H1 (cell line): Measurements from ENCODE around the gene LMAN1L. TPM values are rescaled to one million over a fixed set of nuclear protein-coding genes. Genes with fewer than 3 reads are reported as not detected.

Source experiments
- CTCF ChIA-PET: fragments of 300-600 bp; sonication (Branson Sonifier 250); formaldehyde crosslinking; loops from one replicate; lab custom pipeline; 2021; ENCODE audit not compliant: partially characterized antibody; lab: Charles Lee
- POLR2A ChIA-PET: fragments of 300-600 bp; sonication (Branson Sonifier 250); formaldehyde crosslinking; loops from one replicate; lab custom pipeline; 2021; ENCODE audit warnings: inconsistent platforms; ENCODE audit not compliant: partially characterized antibody; lab: Charles Lee
- DNase-seq, 2 experiments: peaks; one replicate each; pipeline versions ENCODE4 v3.0.0 to v3.0.0-alpha.2; 2010 to 2022; ENCODE audit warnings: low spot score in 2 of 2, low read depth in 1 of 2, mixed read lengths in 1 of 2
- FAIRE-seq: peaks from 2 replicates; lab custom pipeline; 2011; peaks lifted over from hg19 to GRCh38; lab: Jason Lieb, UNC
- H2AFZ ChIP-seq: 2 replicates; pipeline ENCODE4 v1.8.1; 2012; ENCODE audit warnings: low read length, inconsistent platforms
- H2AK5ac ChIP-seq: 2 replicates; pipeline ENCODE4 v1.6.1; 2013; ENCODE audit warnings: low read depth, low read length
- H2BK120ac ChIP-seq: replicated peaks from 2 replicates; pipeline ENCODE3; 2013; ENCODE audit warnings: low read depth, low read length, inconsistent platforms
- H2BK12ac ChIP-seq: 2 replicates; pipeline ENCODE4 v1.6.1; 2013; ENCODE audit warnings: low read depth, low read length
- H2BK15ac ChIP-seq: 2 replicates; pipeline ENCODE4 v1.6.1; 2013; ENCODE audit warnings: low read length
- H2BK20ac ChIP-seq: 2 replicates; pipeline ENCODE4 v1.6.1; 2013; ENCODE audit warnings: low read length
- H2BK5ac ChIP-seq: 2 replicates; pipeline ENCODE4 v1.6.1; 2013; ENCODE audit warnings: low read depth, low read length
- H3K14ac ChIP-seq: 2 replicates; pipeline ENCODE4 v1.6.1; 2013; ENCODE audit warnings: inconsistent platforms; ENCODE audit not compliant: insufficient read length
- H3K18ac ChIP-seq: 2 replicates; pipeline ENCODE4 v1.6.1; 2013; ENCODE audit warnings: low read length; ENCODE audit errors: extremely low read depth
- H3K23ac ChIP-seq: 2 replicates; pipeline ENCODE4 v1.6.1; 2013; ENCODE audit warnings: inconsistent platforms; ENCODE audit not compliant: insufficient read length
- H3K23me2 ChIP-seq: 2 replicates; pipeline ENCODE4 v1.6.1; 2013; ENCODE audit warnings: low read depth, low read length
- H3K27ac ChIP-seq: 2 replicates; pipeline ENCODE4 v1.6.1; 2011; ENCODE audit warnings: low read depth, low read length, inconsistent platforms
- H3K27me3 ChIP-seq, 4 experiments: replicated peaks in 1 of 4; 1 replicate in 1 of 4; 2 replicates in 3 of 4; pipeline versions ENCODE4 v1.6.1 to v1.8.1; 2011 to 2013; ENCODE audit warnings: low read length in 3 of 4, mild to moderate bottlenecking in 3 of 4, inconsistent platforms in 2 of 4, mixed read lengths in 2 of 4, moderate library complexity in 1 of 4; ENCODE audit not compliant: control insufficient read depth in 3 of 4, insufficient read depth in 3 of 4; ENCODE audit errors: extremely low read depth in 1 of 4
- H3K36me3 ChIP-seq, 4 experiments: 2 replicates each; pipeline versions ENCODE4 v1.6.1 to v1.8.1; 2011 to 2013; ENCODE audit warnings: mild to moderate bottlenecking in 4 of 4, low read length in 3 of 4, moderate library complexity in 2 of 4, control low read depth in 1 of 4, inconsistent platforms in 1 of 4; ENCODE audit not compliant: insufficient read depth in 4 of 4, control insufficient read depth in 2 of 4
- H3K4ac ChIP-seq: replicated peaks from 2 replicates; pipeline ENCODE3; 2013; ENCODE audit warnings: low read length, low read depth, mixed read lengths, inconsistent platforms; ENCODE audit not compliant: insufficient read length
- H3K4me1 ChIP-seq, 4 experiments: replicated peaks in 1 of 4; 1 replicate in 1 of 4; 2 replicates in 3 of 4; pipeline versions ENCODE4 v1.6.1 to v1.8.1; 2011 to 2013; ENCODE audit warnings: low read length in 3 of 4, inconsistent platforms in 2 of 4, mixed read lengths in 1 of 4; ENCODE audit not compliant: insufficient read depth in 4 of 4, control insufficient read depth in 3 of 4
- H3K4me2 ChIP-seq, 2 experiments: 2 replicates each; pipeline versions ENCODE4 v1.6.1 to v1.8.1; 2011 to 2013; ENCODE audit warnings: low read depth in 2 of 2, low read length in 2 of 2, control low read depth in 1 of 2, inconsistent platforms in 1 of 2, mild to moderate bottlenecking in 1 of 2; ENCODE audit not compliant: insufficient read depth in 1 of 2
- H3K4me3 ChIP-seq, 4 experiments: fragments of 200-600, 300-600 bp in 1 of 4; sonication (generic), shearing (Covaris generic), sonication (Bioruptor Twin) in 1 of 4; 2 replicates each; pipeline versions ENCODE4 v1.5.1 to v1.8.1; 2011 to 2016; ENCODE audit warnings: low read length in 4 of 4, low read depth in 3 of 4, control low read depth in 2 of 4, inconsistent platforms in 2 of 4, mild to moderate bottlenecking in 2 of 4, mixed read lengths in 1 of 4, moderate library complexity in 1 of 4; ENCODE audit not compliant: insufficient read depth in 2 of 4; ENCODE audit errors: extremely low read depth in 1 of 4
- H3K56ac ChIP-seq: replicated peaks from 2 replicates; pipeline ENCODE3; 2013; ENCODE audit warnings: low read depth, mild to moderate bottlenecking, mixed read lengths, low read length, inconsistent platforms; ENCODE audit not compliant: insufficient read length
- H3K79me1 ChIP-seq: 2 replicates; pipeline ENCODE4 v1.6.1; 2013; ENCODE audit warnings: low read depth, low read length, control low read depth
- H3K79me2 ChIP-seq, 2 experiments: 2 replicates each; pipeline versions ENCODE4 v1.6.1 to v1.8.1; 2012 to 2013; ENCODE audit warnings: low read length in 2 of 2, mild to moderate bottlenecking in 2 of 2, inconsistent platforms in 1 of 2; ENCODE audit not compliant: insufficient read depth in 2 of 2, control insufficient read depth in 1 of 2
- H3K9ac ChIP-seq, 4 experiments: replicated peaks in 1 of 4; 1 replicate in 1 of 4; 2 replicates in 3 of 4; pipeline versions ENCODE4 v1.6.1 to v1.8.1; 2011 to 2013; ENCODE audit warnings: low read depth in 3 of 4, low read length in 3 of 4, control low read depth in 2 of 4, mild to moderate bottlenecking in 2 of 4, moderate library complexity in 2 of 4, inconsistent platforms in 1 of 4; ENCODE audit errors: extremely low read depth in 1 of 4
- H3K9me3 ChIP-seq, 2 experiments: 2 replicates each; pipeline versions ENCODE4 v1.6.1 to v1.8.1; 2012 to 2013; ENCODE audit warnings: mild to moderate bottlenecking in 2 of 2, moderate library complexity in 2 of 2, control low read depth in 1 of 2, inconsistent platforms in 1 of 2, low read depth in 1 of 2, low read length in 1 of 2, mixed read lengths in 1 of 2; ENCODE audit not compliant: insufficient read depth in 2 of 2
- H4K20me1 ChIP-seq, 2 experiments: replicated peaks in 1 of 2; 2 replicates each; pipeline versions ENCODE3 to v1.8.1; 2011 to 2013; ENCODE audit warnings: inconsistent platforms in 2 of 2, low read length in 2 of 2, mild to moderate bottlenecking in 1 of 2; ENCODE audit not compliant: insufficient read depth in 2 of 2, control insufficient read depth in 1 of 2
- H4K5ac ChIP-seq: 2 replicates; pipeline ENCODE4 v1.6.1; 2013; ENCODE audit warnings: low read length, low read depth, mixed read lengths, inconsistent platforms; ENCODE audit not compliant: insufficient read length
- H4K8ac ChIP-seq: 2 replicates; pipeline ENCODE4 v1.8.0; 2013; ENCODE audit warnings: mild to moderate bottlenecking, moderate library complexity, low read length, inconsistent platforms; ENCODE audit not compliant: insufficient read depth; ENCODE audit errors: extremely low read depth
- H4K91ac ChIP-seq: replicated peaks from 2 replicates; pipeline ENCODE3; 2013; ENCODE audit warnings: low read length, mixed read lengths, inconsistent platforms; ENCODE audit not compliant: insufficient read length
- POU5F1 ChIP-seq: IDR thresholded peaks from 2 replicates; pipeline ENCODE4 v1.6.1; 2011; ENCODE audit warnings: low read depth, mild to moderate bottlenecking, low read length, moderate library complexity
- WGBS, 2 experiments: shearing (Covaris generic) in 1 of 2; methylation state at CpG; one replicate each; pipeline versions ENCODE4 v1.1.6 to v1.1.7; 2013 to 2015; ENCODE audit warnings: low lambda C conversion rate in 2 of 2, mixed read lengths in 2 of 2, inconsistent platforms in 1 of 2, low coverage in 1 of 2, missing lambda C conversion rate in 1 of 2; ENCODE audit not compliant: insufficient replicate concordance in 2 of 2, insufficient coverage in 1 of 2, insufficient read length in 1 of 2; ENCODE audit errors: extremely low coverage in 1 of 2, missing lambda C conversion rate in 1 of 2; 5-methylcytosine and 5-hydroxymethylcytosine counted together
- polyA plus RNA-seq, 7 experiments: library from polyadenylated mRNA; depleted of rRNA in 3 of 7; stranded (reverse) in 5 of 7; unstranded in 2 of 7; fragments of >200 nt in 5 of 7; fragments of 200-250 nt in 2 of 7; gene quantifications; 1 replicate in 5 of 7; 2 replicates in 1 of 7; 4 replicates in 1 of 7; pipeline versions ENCODE4 v1.2.1 to v1.2.3, GENCODE V29; 2011 to 2013; ENCODE audit warnings: missing spikeins in 2 of 7, mixed read lengths in 2 of 7
- total RNA-seq: library from RNA; stranded (reverse); fragmentation: NEBNext Ultra II Directional; extraction: Animal tissue kit (Norgen Biotek cat#: 25700); gene quantifications from 2 replicates; pipeline ENCODE4 v1.2.1, GENCODE V29; 2021

The LMAN1L gene
- total and polyA plus RNA-seq, 2 of the 8 experiments (the other 6 are each of a cell fraction or from before 2014, with no cell fraction given), result not detected

DNA sequence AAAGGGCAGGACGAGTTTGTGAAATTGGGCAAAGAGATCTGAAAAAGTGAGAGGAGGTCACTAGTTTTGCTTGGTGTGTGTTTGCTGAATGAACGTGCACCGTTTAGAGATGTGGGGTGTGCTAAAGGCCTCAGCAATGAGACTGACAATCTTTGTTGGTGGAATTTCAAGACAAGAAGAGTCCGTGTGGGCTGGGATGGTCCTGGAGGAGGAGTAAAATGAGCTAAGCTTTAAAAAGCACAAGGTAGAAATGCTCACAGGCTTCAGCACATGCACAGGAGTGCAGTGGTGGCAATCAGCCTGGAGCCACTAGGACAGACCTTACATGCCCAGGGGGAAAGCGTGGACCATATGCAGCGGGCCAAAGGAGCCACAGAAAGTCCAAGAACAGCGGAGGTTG lies 12.3 kb downstream of the LMAN1L start:
- peaks cover 0 to 14% (median 5%) of the 10 kb centered on the region in 4 experiments; a peak in 4 of 7 replicates for H3K4me1 ChIP-seq
- FAIRE-seq, result no peak
- H3K27me3 ChIP-seq, result peaks cover 4 to 47% (median 29%) of the 10 kb centered on the region in 4 experiments
- H3K4ac ChIP-seq, result no peak overlapping the region
- no peak overlapping the region for H2BK12ac ChIP-seq
- H2BK5ac ChIP-seq, result no peak overlapping the region
- no peaks in the 10 kb centered on the region for H3K79me1 ChIP-seq
- POLR2A ChIA-PET, result no interaction called here
- no peak for DNase-seq
- no peak overlapping the region for H2BK120ac ChIP-seq
- H2BK20ac ChIP-seq, result no peak overlapping the region
- H3K23ac ChIP-seq, result no peak overlapping the region
- TF ChIP-seq POU5F1, result no peak
- no peak overlapping the region for H2AFZ ChIP-seq
- no peaks in the 10 kb centered on the region for H3K36me3 ChIP-seq
- no peak overlapping the region for H3K18ac ChIP-seq
- H4K5ac ChIP-seq, result no peak overlapping the region
- no peak overlapping the region for H4K91ac ChIP-seq
- no peak overlapping the region for H3K27ac ChIP-seq
- H3K79me2 ChIP-seq, result no peaks in the 10 kb centered on the region
- H3K14ac ChIP-seq, result no peak overlapping the region
- no peaks in the 10 kb centered on the region for H3K9me3 ChIP-seq
- no peak overlapping the region for H4K8ac ChIP-seq
- H3K4me3 ChIP-seq, result no peak overlapping the region
- H4K20me1 ChIP-seq, result peaks cover 0 to 2% of the 10 kb centered on the region in 2 experiments
- CTCF ChIA-PET, result interaction anchor here (1.1 to 15.7 kb wide), 16 partner anchors 11 to 194 kb away, joined by 3 to 135 read pairs (median 8); partner anchors contain the start of genes CSK and LMAN1L
- H2AK5ac ChIP-seq, result no peak overlapping the region
- 84% methylated on average over 7 of the region's 7 CpGs; no CpG with 5 or more reads in 1 of the 2 experiments for WGBS, 2 experiments
- H3K4me2 ChIP-seq, result no peak overlapping the region
- no peak overlapping the region for H2BK15ac ChIP-seq
- H3K9ac ChIP-seq, result no peak overlapping the region
- no peak overlapping the region for H3K56ac ChIP-seq
- 0 out of 2 replicates have a peak, but pooled peaks cover 4% of the 10 kb centered on the region for H3K23me2 ChIP-seq
